DMS 273 (cell line): Measurements from ENCODE around the gene DSG1.
"Not testable (repeated sequence)": the region's sequence is repeated elsewhere in the genome, so short reads cannot be mapped to it uniquely, and the experiment has no call there.

Experiments
- DNase-seq: peaks from one replicate; lab custom pipeline; 2025; ENCODE audit not compliant: unreplicated experiment; lab: John Stamatoyannopoulos, UW

Gene DSG1

GRCh38 chr18:31343454-31343853 lies 25.5 kb downstream of the DSG1 start:
- no peak for DNase-seq

GRCh38 chr18:31353336-31353735 lies 35.4 kb downstream of the DSG1 start:
- not testable (repeated sequence) for DNase-seq

- no peak for DNase-seq
Measured at GRCh38 chr18:31354990-31355389, 37.0 kb downstream of the DSG1 start.

GRCh38 chr18:31356025-31356424 lies 38.1 kb downstream of the DSG1 start:
- DNase-seq = no peak

GRCh38 chr18:31364190-31364589 lies 46.2 kb downstream of the DSG1 start:
- DNase-seq = no peak

- DNase-seq = no peak
Measured at GRCh38 chr18:31369478-31369877, 51.5 kb downstream of the DSG1 start.

GRCh38 chr18:31371989-31372388 lies 54.0 kb downstream of the DSG1 start:
- DNase-seq = no peak

- DNase-seq = no peak
Measured at GRCh38 chr18:31373641-31374040, 55.7 kb downstream of the DSG1 start.

- DNase-seq = no peak
Measured at GRCh38 chr18:31376477-31376876, 58.5 kb downstream of the DSG1 start, which contains the start of gene DSG4. Gene DSG4 (plus strand): TSS chr18:31376777. CDS start chr18:31376912, 135 bp downstream.

GRCh38 chr18:31380912-31381311 lies 63.0 kb downstream of the DSG1 start:
- no peak for DNase-seq

- no peak for DNase-seq
Measured at GRCh38 chr18:31382107-31382506, 64.1 kb downstream of the DSG1 start.

GRCh38 chr18:31386741-31387140 lies 68.8 kb downstream of the DSG1 start:
- DNase-seq = no peak

GRCh38 chr18:31393286-31393685 lies 75.3 kb downstream of the DSG1 start:
- DNase-seq = no peak

- no peak for DNase-seq
Measured at GRCh38 chr18:31396796-31397612, 79.0 kb downstream of the DSG1 start.

GRCh38 chr18:31398191-31398590 lies 80.2 kb downstream of the DSG1 start:
- DNase-seq = no peak

- no peak for DNase-seq
Measured at GRCh38 chr18:31399306-31400032, 81.5 kb downstream of the DSG1 start.

- no peak for DNase-seq
Measured at GRCh38 chr18:31401156-31402025, 83.4 kb downstream of the DSG1 start.

GRCh38 chr18:31402026-31402373 lies 84.0 kb downstream of the DSG1 start:
- no peak for DNase-seq

GRCh38 chr18:31403409-31403808 lies 85.4 kb downstream of the DSG1 start:
- no peak for DNase-seq
